ENCODE data around the gene ASIC4. TPM values are rescaled to one million over a fixed set of nuclear protein-coding genes. Genes with fewer than 3 reads are reported as not detected.

Gene ASIC4
- total and polyA plus RNA-seq, 2 of the 4 experiments (the other 2 are of a cell fraction), result 0.10 TPM; not detected in 1

- H2BK20ac ChIP-seq (ENCODE audit: low read depth, low read length), result no peak overlapping the region
- H3K4ac ChIP-seq (ENCODE audit: low read depth, low read length), result no peak overlapping the region
- POLR2A ChIA-PET (ENCODE audit: unreplicated experiment), result no interaction called here
- H3K27me3 ChIP-seq (ENCODE audit: control insufficient read depth, insufficient read depth, low read length), result no peaks in the 10 kb centered on the region
- H2BK120ac ChIP-seq (ENCODE audit: low read depth, low read length), result no peak overlapping the region
- CTCF ChIA-PET, result interaction anchor here (0.6 to 2.0 kb wide), 9 partner anchors 8 to 1354 kb away, joined by 3 to 10 read pairs (median 3); partner anchors contain the start of genes CHPF, STK11IP and TMEM198
- H3K9ac ChIP-seq (ENCODE audit: low read depth, low read length), result no peak overlapping the region
- H4K20me1 ChIP-seq (ENCODE audit: insufficient read depth, low read length), result peaks cover 3% of the 10 kb centered on the region; the same call in 1 of the 2 replicates
- no peaks in the 10 kb centered on the region for H3K79me1 ChIP-seq (ENCODE audit: low read depth in 1 of 2, low read length in 2 of 2)
- in situ Hi-C loops (cut with MboI; ENCODE audit: low sequenced_read_pairs) (no loop called here), intact Hi-C loops (cut with micrococcal nuclease) (no loop called here), dilution Hi-C loops (cut with HindIII; ENCODE audit: low sequenced_read_pairs, unreplicated experiment) (no loop called here)
- ATAC-seq (ENCODE audit: low read depth), result no peak
- peak overlapping the region; percentile 45 for H2AK9ac ChIP-seq (replicated peaks; ENCODE audit: low read depth, low read length, poor library complexity)
- no peak overlapping the region for H3K14ac ChIP-seq (replicated peaks; ENCODE audit: low read depth, low read length)
- no peak for DNase-seq
- no peak overlapping the region for H4K5ac ChIP-seq (ENCODE audit: low read depth, low read length)
- no peak overlapping the region for H2AFZ ChIP-seq (replicated peaks; ENCODE audit: low read length, poor library complexity)
- H4K91ac ChIP-seq (ENCODE audit: insufficient read depth, low read depth, low read length), result no peak overlapping the region
- no peak overlapping the region for H3K18ac ChIP-seq (ENCODE audit: low read depth, low read length)
- H3K9me3 ChIP-seq (ENCODE audit: control insufficient read depth, insufficient read depth, low read length), result no peaks in the 10 kb centered on the region
- H3K4me2 ChIP-seq (ENCODE audit: low read depth, low read length), result no peak overlapping the region
- H3K36me3 ChIP-seq (ENCODE audit: control insufficient read depth, insufficient read depth, low read length), result peaks cover 7% of the 10 kb centered on the region
- H3K27ac ChIP-seq (ENCODE audit: insufficient read depth, low read length), result no peak overlapping the region
- H3K9me1 ChIP-seq (ENCODE audit: insufficient read depth, low read length), result no peaks in the 10 kb centered on the region
- WGBS, 2 experiments (ENCODE audit: extremely low coverage in 2 of 2, insufficient read length in 1 of 2), result 93% methylated on average over 13 of the region's 20 CpGs; no CpG with 5 or more reads in 1 of the 2 experiments
- no peak overlapping the region for H2BK5ac ChIP-seq (ENCODE audit: low read depth, low read length, poor library complexity, severe bottlenecking)
- H4K8ac ChIP-seq (ENCODE audit: low read depth in 2 of 2, low read length in 2 of 2), result no peak overlapping the region
- no peak overlapping the region for H2AK5ac ChIP-seq (ENCODE audit: low read depth, low read length)
- no peak overlapping the region for H3K23ac ChIP-seq (ENCODE audit: low read depth, low read length)
- H3K4me3 ChIP-seq (ENCODE audit: insufficient read depth, low read depth, low read length), result no peak overlapping the region
- TF ChIP-seq CTCF (conservative IDR thresholded peaks at IDR 0.05; ENCODE audit: low read depth, low read length) (no peak), MAFK (IDR thresholded peaks at IDR 0.05; ENCODE audit: low read depth, low read length) (no peak), ELK1 (IDR thresholded peaks at IDR 0.05; ENCODE audit: borderline replicate concordance, low read depth, low read length) (no peak), NFE2L2 (IDR thresholded peaks at IDR 0.05; ENCODE audit: low read depth, low read length) (no peak), MAZ (IDR thresholded peaks at IDR 0.05; ENCODE audit: borderline replicate concordance, low read depth, low read length) (no peak), CHD1 (IDR thresholded peaks at IDR 0.05; ENCODE audit: low read depth, low read length) (no peak), RFX5 (IDR thresholded peaks at IDR 0.05; ENCODE audit: low read depth, low read length) (no peak), POLR2A (IDR thresholded peaks at IDR 0.05; ENCODE audit: low read depth, low read length) (no peak), MXI1 (IDR thresholded peaks at IDR 0.05; ENCODE audit: borderline replicate concordance, low read depth, low read length) (no peak), USF2 (IDR thresholded peaks at IDR 0.05; ENCODE audit: low read depth, low read length) (no peak), RAD21 (IDR thresholded peaks at IDR 0.05; ENCODE audit: low read length) (no peak), BHLHE40 (IDR thresholded peaks at IDR 0.05; ENCODE audit: low read depth, low read length) (no peak), SMC3 (IDR thresholded peaks at IDR 0.05; ENCODE audit: low read depth, low read length) (no peak), CEBPB (IDR thresholded peaks at IDR 0.05; ENCODE audit: low read depth, low read length) (no peak)
- H2BK15ac ChIP-seq (ENCODE audit: low read depth, low read length), result no peak overlapping the region
- H3K56ac ChIP-seq (ENCODE audit: extremely low read depth, insufficient read depth, low read length), result no peak overlapping the region
- H3K4me1 ChIP-seq (ENCODE audit: control insufficient read depth, insufficient read depth, low read length), result peaks cover 2% of the 10 kb centered on the region; the same call in 1 of the 2 replicates
- BruUV-seq (replicated peaks), result no TSS peak
These were observed 45.1 kb downstream of the ASIC4 start for GRCh38 chr2:219559156-219559915.
